GM18907 (cell line): ENCODE results near the gene KIF6.
"Not testable (repeated sequence)": the region's sequence is repeated elsewhere in the genome, so short reads cannot be mapped to it uniquely, and the experiment has no call there.

Experiments
- ATAC-seq: cut with Tn5 transposase; IDR thresholded peaks from one replicate; pipeline ENCODE4 v1.9.1; 2021; ENCODE audit warnings: mild to moderate bottlenecking, moderate library complexity; ENCODE audit not compliant: unreplicated experiment

KIF6 gene

DNA sequence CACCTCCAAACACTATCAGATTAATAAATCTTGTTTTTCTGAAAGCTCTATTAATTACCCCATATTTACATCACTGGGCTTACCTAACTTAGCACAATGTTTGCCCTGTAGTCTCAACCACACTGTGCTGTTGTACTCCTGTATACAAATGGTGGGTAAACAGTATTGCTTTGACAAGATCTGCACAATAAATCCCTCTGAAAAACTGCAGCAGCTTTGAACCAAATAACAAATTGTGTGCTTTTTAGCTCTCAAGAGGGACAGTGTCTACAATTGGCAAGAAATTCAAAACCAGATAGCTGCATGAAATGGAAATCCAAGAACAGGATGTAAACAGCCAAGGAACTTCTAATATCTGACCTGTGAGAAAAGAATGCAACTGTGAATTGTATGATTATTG is 10.4 kb downstream of the KIF6 start:
- no peak for ATAC-seq

DNA sequence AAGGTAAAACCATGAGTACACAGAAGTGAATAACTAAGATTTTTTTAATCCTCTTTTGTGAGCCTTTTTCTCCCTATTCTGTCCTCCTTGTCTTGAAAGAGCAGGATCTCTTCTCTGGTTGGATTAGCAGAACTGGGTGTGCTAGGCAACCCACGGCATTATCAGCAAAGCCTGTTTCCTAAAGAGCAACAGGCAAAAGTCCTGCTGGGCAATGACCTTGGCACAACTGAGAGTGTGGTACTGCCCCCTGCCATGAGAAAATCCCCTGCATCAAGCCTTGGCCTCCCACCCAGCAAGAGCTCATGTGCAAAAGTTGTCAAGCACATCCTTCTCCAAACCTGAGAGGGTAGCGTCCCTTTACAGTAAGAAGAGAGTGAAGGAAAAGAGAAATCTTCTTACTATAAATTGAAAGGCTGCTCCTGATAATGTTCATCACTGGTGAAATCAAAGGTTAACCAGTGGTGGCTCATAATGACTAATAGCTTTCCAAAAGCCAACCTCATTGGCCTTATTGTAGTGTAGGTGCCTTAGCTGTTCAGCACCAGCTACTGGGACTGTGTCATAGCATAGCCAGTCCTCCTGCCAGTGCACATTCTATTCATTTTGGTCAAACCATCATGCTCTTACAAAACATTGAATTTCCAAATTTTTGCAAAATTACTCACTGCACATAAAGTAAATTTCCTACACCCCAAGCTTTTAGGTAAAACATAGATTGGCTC is 17.1 kb downstream of the KIF6 start:
- ATAC-seq = no peak

DNA sequence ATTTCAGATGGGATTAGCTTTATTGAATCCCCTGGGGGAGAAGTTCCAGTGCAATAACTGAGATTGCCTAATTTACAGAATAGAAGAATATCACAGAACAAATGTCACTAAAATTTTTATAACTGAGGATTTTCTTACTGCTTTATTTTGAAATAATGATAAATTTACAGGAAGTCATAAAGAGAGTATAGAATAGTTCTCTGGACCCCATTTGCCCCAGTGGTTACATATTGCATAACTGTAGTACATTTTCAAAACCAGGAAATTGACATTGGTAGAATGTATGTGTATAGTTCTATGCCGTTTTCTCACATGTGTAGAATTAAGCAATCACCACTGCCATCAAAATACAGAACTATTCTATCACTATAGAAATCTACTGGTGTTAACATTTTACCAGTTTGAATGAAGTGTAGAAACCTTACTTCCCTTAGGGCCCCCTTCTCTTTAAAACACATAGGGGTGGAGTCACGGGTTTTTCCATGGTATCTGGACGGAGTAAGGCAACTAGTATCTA is 18.3 kb downstream of the KIF6 start:
- no peak for ATAC-seq

DNA sequence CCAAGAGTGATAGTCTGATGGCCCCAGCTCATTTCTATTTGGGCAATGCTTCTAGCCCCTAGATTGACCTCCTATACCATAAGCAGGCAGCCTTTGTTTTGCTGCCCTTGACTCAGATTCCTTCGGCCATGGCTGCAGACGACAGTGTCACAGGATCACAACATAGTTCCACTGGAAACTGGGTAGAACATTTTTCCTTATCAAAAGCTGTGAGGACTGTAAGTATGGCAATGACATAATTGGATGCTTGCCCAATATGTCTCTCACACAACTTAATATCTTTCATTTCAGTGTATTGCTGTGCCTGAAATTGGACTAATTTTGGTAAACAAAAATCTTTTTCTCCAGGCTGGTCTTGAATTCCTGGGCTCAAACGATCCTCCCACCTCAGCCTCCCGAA is 22.9 kb downstream of the KIF6 start:
- ATAC-seq = no peak

DNA sequence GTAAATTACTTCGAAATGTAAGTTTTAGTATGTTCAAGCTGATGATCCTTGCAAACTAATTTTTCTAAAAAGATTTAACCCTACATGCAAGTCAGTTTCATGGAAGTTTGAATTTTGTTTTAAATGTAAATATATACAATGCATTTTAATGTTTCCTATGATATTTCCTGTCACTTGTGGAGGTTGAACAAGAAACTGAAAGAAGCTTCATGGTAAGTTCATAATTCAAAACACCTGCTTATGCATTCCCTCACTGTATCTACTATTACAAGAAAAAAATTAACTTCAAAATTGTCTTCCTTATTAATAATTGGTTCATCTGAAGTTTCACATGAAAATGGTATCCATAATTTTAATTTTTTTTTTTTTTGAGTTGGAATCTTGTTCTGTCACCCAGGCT is 24.8 kb downstream of the KIF6 start:
- no peak for ATAC-seq

DNA sequence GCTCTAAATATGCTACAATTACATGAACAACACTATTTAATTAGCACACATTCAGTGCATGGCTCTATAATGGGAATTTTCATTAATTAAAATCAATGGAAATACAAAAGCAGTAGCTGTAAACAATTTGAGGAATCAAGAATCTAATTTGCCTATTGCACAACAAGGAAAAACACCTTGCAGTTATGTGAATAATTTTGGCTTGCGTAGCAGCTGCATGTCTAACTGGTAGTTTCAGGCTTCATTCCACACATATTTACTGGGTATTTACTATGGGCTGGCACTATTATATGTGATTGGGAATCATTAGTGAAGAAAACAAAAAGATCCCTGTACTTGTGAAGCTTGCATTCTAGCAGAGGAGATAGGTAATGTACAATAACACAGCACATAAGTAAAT is 26.4 kb downstream of the KIF6 start:
- ATAC-seq = no peak

DNA sequence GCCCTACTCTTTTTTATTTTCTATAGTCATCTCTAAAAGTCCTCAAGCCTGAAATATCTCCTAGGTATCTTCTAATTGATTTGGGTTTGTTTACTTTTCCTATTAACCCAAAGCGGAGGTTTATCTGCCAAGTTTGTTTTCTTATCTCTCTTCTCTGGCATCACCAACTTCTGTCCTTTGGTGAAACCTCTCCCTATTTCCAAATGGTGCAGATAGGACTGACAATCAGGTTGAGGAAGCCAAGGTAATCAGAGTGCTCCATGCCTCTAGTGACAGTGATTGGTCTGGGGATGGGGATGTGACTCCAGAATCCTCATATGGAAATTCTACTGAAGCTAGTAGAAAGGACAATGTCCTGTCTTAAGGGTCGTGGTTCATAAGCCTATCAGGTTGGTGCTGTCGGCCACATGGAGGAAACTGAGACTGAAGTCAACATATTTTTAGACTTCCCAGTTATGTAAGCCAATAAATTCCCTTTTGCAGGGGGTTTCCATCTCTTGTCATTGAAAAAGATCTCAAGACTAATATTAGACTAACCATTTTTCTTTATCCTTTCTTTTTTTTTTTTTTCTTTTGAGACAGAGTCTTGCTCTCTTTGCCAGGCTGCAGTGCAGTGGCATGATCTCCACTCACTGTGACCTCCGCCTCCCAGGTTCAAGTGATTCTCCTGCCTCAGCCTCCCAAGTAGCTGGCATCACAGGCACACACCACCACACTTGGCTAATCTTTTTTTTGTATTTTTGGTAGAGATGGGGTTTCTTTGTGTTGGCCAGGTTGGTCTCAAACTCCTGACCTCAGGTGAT is 28.0 kb downstream of the KIF6 start:
- no peak for ATAC-seq

DNA sequence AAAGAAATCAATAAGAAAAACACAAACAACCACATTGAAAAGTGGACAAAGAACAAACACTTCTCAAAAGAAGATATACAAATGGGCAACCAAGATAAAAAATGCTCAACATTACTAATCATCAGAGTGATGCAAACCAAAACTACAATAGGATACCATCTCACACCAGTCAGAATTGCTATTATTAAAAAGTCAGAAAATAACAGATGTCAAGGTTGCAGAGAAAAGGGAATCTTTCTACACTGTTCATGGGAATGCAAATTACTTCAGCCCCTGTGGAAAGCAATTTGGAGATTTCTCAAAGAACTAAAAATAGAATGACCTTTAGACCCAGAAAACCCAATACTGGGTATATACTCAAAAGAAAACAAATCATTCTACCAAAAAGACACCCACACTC is 29.8 kb downstream of the KIF6 start:
- no peak for ATAC-seq

DNA sequence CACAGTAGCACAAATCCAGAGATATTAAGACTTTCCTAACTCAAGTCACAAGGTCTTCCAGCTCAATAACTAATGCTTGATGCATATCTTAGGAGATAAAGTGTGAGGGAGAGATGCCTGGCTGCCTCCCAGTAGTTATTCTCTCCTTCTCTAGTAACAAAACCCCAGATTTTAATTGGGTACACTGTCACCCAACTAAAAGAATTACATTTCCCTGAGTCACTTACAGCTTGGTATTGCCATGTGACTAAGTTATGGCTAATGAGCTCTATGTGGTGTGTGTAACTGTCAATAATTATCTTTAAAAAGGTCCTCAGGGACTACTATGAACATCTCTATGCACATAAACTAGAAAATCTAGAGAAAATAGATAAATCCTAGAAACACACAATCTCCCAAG is 32.0 kb downstream of the KIF6 start:
- no peak for ATAC-seq

DNA sequence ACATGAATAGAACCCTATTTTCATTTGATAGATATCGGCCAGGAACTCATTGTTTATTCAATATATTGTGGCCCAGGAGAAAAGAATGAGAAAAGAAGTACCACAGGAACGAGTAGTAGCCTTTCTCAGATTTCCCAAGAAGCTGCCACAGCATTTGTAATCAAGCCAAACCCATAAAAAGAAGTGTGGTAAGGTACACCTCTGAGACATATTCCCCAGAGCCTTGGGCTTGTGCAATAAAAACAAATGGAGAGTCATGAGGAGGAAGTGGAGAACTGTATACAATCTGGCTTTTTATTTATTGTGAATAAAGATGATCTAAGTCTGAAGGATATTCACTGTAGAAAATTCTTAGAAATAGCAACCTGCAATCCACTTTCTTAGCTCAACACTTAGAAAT is 36.7 kb downstream of the KIF6 start:
- no peak for ATAC-seq

DNA sequence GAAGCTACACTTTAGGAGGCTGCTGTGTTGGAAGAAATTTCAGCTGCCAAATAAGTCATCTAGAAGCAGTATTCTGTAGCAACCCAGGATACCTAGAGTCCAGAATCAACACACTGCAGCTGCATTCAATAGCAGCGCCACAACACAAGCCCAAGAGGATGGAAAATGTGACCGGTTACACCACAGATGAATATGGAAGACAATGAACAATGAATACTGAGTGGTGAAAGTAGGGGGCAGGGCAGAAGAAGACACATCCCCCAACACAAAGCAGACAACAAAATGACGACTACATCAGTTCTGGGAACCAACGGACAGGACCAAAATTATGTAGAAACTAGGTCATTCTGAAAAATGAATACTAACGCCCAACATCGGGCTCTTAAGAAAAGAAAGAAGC is 38.2 kb downstream of the KIF6 start:
- ATAC-seq = no peak

DNA sequence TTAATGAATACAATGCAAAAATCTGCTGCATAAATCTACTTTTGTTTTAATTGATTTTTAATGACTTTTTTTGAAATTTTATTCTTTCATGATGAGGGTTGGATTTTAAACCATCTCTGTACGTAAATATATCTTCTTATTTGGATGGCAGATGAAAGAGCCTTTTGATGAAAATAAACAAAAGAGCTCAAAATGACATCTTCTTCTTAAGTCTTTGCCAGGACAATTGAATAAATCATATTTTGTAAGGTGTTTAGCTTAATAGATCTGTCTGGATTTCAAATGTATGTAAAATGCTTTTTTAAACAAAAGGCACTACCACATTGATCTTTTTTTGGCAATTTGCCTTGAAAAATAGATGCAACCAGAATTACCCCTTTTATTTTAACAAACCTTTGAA is 39.3 kb downstream of the KIF6 start:
- ATAC-seq = no peak

DNA sequence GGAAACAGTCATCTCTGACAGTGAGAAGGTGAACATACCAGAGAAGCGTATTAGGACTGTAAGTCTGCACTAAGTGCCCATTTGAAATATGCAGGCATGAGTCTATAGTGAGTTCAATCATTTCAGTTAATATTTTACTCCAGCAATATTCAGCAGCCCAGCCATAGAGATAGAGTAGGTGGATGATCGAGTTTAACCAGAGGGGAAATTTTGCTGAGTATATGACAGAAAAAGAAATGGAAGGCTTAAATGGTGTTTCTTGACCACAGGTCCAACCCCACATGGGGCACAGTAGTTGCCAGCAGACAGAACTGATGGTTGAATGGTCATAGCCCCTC is 39.8 kb downstream of the KIF6 start:
- ATAC-seq = no peak

DNA sequence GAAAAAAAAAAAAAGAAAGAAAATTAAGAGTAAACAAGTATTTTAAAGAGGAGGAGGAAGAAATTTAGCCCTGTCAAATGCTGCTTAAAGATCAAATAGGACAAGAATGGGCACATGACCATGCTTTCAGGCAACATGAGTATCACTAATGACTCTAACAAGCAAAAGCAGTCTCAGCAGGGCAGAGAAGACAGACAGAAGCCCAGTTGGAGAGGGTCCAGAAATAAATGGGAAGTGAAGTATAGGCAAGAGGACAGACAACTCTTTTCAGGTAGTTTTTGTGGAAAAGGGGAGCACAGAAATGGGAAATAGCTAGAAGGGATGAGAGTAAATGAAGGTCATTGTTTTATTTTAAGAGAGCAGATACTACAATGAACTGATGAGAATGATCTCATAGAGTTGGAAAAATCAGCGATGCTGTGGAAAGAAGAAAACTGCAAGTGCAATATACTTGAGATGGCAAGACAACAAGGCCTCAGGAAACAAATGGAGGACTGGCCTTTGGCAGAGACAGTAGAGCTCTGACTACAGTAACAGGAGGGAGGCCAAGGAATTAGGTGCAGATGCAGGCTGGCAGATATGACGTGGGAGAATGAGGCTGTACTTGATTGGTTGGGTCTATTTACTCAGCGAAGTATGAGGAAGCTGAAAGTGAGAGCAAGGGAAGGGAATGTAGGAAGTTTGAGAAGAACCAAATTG is 40.3 kb downstream of the KIF6 start:
- no peak for ATAC-seq

DNA sequence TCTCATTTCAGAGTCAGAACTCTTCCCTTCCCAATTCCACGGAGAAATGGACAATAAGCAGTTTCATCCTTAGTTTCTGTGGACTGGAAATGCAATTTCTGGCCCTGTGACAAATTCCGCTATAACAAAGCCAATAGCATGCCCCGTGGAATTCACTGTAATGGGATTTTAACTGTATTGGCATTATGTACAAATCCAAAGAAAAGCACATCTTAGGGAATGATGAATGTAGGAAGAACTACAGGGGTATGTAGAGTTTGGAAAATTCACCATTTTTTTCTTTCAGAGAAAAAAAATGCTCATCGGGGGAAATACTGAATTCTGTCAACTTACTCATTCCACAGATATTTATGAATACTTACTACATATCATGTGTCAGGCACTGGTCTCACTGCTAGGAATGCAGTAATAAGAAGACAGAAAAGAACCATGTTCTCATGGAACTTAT is 43.5 kb downstream of the KIF6 start:
- no peak for ATAC-seq

DNA sequence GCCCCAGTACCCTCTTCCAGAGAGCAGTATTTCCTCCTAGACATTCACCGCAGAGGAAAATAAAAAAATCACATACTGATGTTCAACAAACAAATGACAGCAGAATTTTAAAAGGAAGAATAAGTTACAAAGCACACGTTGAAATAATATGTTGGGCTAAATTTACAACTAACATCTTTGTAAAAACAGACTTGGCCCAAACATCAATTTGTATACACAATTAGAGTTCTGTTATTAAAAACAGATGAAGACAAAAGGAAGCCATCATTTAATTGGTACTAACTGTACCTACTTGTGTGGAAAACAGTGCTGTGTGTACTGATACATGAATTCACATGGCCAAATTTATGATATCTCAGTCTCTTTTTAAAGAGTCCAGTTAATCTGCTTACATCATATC is 46.3 kb downstream of the KIF6 start:
- ATAC-seq = no peak

DNA sequence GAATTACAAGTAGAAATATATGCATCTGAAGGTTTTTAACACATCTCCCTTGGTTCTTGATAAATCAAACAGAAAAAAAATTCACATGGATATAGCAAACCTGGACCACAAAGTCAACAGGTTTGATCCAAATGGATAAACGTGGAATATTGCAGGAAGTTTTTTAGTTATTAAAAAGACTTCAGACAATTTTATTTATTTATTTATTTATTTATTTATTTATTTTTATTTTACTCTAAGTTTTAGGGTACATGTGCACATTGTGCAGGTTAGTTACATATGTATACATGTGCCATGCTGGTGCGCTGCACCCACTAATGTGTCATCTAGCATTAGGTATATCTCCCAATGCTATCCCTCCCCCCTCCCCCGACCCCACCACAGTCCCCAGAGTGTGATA is 47.9 kb downstream of the KIF6 start:
- not testable (repeated sequence) for ATAC-seq

DNA sequence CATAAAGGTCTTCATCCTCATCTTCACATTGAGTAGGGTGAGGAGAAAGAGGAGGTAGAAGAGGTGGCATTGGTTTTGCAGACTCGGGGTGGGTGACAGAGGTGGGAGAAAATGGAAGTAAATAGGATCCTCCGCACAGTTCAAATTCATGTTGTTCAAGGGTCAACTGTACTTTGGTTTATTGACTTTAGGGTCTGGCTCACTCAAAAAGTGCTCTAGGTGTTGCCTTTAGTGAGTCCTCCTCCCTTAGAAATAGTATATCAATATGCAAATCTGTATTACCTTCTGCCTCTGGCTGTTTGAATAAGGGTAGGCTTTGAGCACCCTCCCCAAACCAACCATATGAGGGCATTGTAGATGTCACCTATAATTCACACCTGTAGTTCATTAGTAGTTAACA is 54.7 kb downstream of the KIF6 start:
- no peak for ATAC-seq

DNA sequence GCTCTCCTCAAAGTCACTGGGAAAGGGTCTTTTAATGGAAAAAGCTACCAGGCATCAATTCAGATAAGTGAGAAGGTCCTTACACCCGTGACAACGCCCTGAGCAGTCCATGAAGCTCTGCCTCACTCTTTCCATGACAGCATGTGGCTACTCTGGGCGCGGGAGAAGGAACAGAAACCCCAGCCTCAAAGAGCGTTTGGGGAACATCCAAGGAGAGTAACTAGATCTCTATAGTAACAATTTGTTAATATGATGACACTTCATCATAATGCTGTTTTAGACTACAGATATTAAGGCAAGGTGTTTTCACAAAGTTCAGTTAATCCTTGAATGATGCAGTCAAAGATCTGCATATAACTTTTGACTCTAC is 55.2 kb downstream of the KIF6 start:
- ATAC-seq = no peak

DNA sequence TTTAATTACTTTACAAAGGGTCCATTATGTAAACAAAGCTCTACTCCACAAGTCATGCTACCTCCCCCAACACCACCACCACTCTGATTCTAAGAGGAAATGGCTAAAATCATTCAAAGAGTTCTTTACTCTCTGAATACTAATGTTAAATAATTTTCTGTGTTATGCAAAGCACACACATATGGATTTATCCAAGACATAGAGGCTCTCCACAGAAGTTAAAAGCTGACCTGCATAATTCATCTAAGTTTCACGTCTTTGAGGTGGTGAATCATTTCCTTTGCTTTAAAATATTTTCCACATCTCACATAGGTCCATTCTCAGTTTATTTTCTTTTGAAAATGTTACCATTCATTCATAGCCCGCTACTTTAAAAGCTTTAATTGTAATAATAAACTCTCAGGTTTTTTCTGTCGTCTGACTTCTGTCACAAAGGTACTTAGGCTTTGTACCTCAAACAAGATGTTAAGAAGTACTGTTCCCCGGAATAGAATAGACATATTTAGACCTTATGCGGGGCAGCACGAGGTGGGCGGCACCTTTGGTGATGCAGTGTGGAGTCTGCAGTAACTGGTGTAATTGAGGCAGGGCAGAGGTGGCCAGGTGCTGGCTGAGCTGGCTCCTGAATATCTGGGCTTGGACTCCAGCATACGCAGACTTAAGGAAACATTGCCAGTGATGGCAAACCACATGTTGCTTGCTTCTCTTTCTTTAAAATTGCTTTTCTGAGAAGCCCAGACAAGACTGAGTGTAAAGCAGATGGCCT is 55.8 kb downstream of the KIF6 start:
- no peak for ATAC-seq
